Measurements from ENCODE around the gene LMBRD2. TPM values are rescaled to one million over a fixed set of nuclear protein-coding genes. Genes with fewer than 3 reads are reported as not detected.

Gene LMBRD2
- total RNA-seq, 4 donors from 2014 or later = 6.9 to 23.2 (median 8.8) TPM

- Histone ChIP-seq H3K27ac (no peak overlapping the region), H3K9me3 (no peaks in the 10 kb centered on the region), H3K27me3 (no peaks in the 10 kb centered on the region), H3K4me1 (peaks cover 0 to 18% (median 0%) of the 10 kb centered on the region in 3 donors), H3K36me3 (peaks cover 4 to 98% (median 11%) of the 10 kb centered on the region in 3 donors), H3K4me3 (no peak overlapping the region)
- TF ChIP-seq CTCF (IDR thresholded peaks at IDR 0.05) (no peak), POLR2A (IDR thresholded peaks at IDR 0.05) (no peak)
- intact Hi-C loops (cut with DNase I) = no loop called here
- no peak for DNase-seq
- WGBS, 2 donors = 88 to 90% methylated on average over 8 to 9 of the region's 9 CpGs
Measured at GRCh38 chr5:36162810-36163486, 11.3 kb upstream of the LMBRD2 start.

GRCh38 chr5:36161361-36161760, 9.7 kb upstream of the LMBRD2 start:
- Histone ChIP-seq H3K36me3 (peaks cover 4 to 85% (median 5%) of the 10 kb centered on the region in 3 donors), H3K4me1 (peaks cover 0 to 29% (median 0%) of the 10 kb centered on the region in 3 donors), H3K4me3 (no peak overlapping the region), H3K27ac (peak overlapping the region in 1 of 4 donors; percentile 37), H3K27me3 (no peaks in the 10 kb centered on the region), H3K9me3 (no peaks in the 10 kb centered on the region)
- no peak for TF ChIP-seq CTCF (IDR thresholded peaks at IDR 0.05)
- no peak for TF ChIP-seq POLR2A (IDR thresholded peaks at IDR 0.05)
- intact Hi-C loops (cut with DNase I) = no loop called here
- 58 to 64% methylated on average over 3 to 4 of the region's 4 CpGs for WGBS, 2 donors
- DNase-seq = no peak

- H3K9me3 ChIP-seq = no peaks in the 10 kb centered on the region
- peaks cover 4 to 82% (median 5%) of the 10 kb centered on the region in 3 donors for H3K36me3 ChIP-seq
- no peak for DNase-seq
- TF ChIP-seq POLR2A (IDR thresholded peaks at IDR 0.05) = no peak
- TF ChIP-seq CTCF (IDR thresholded peaks at IDR 0.05) = no peak
- intact Hi-C loops (cut with DNase I) = no loop called here
- no peak overlapping the region for H3K27ac ChIP-seq
- WGBS, 2 donors = 79 to 90% methylated on average over 3 of the region's 3 CpGs
- H3K4me3 ChIP-seq = no peak overlapping the region
- peaks cover 0 to 37% (median 6%) of the 10 kb centered on the region in 3 donors for H3K4me1 ChIP-seq
- no peaks in the 10 kb centered on the region for H3K27me3 ChIP-seq
Measured at GRCh38 chr5:36160617-36161016, 8.9 kb upstream of the LMBRD2 start.

GRCh38 chr5:36158144-36158543, 6.5 kb upstream of the LMBRD2 start:
- peaks cover 0 to 72% (median 4%) of the 10 kb centered on the region in 3 donors for H3K36me3 ChIP-seq
- DNase-seq = no peak
- H3K27ac ChIP-seq = no peak overlapping the region
- no peaks in the 10 kb centered on the region for H3K27me3 ChIP-seq
- H3K9me3 ChIP-seq = no peaks in the 10 kb centered on the region
- TF ChIP-seq POLR2A (IDR thresholded peaks at IDR 0.05) = no peak
- TF ChIP-seq CTCF (IDR thresholded peaks at IDR 0.05) = no peak
- WGBS, 2 donors = 74 to 76% methylated on average over 2 of the region's 2 CpGs
- no peak overlapping the region for H3K4me3 ChIP-seq
- peaks cover 0 to 55% (median 15%) of the 10 kb centered on the region in 3 donors for H3K4me1 ChIP-seq
- intact Hi-C loops (cut with DNase I) = no loop called here

- peaks cover 0 to 57% (median 0%) of the 10 kb centered on the region in 3 donors for H3K36me3 ChIP-seq
- WGBS, 2 donors = 42 to 63% methylated on average over 1 of the region's 1 CpG
- H3K27me3 ChIP-seq = no peaks in the 10 kb centered on the region
- no peaks in the 10 kb centered on the region for H3K9me3 ChIP-seq
- H3K27ac ChIP-seq = peak overlapping the region; percentile 32 to 75 (median 53)
- peaks cover 0 to 58% (median 19%) of the 10 kb centered on the region in 3 donors for H3K4me1 ChIP-seq
- intact Hi-C loops (cut with DNase I) = no loop called here
- no peak overlapping the region for H3K4me3 ChIP-seq
- TF ChIP-seq POLR2A (IDR thresholded peaks at IDR 0.05) (no peak), CTCF (IDR thresholded peaks at IDR 0.05) (no peak)
- DNase-seq = no peak
Measured at GRCh38 chr5:36156619-36157018, 4.9 kb upstream of the LMBRD2 start.

Measured in esophagus squamous epithelium (tissue), 5 donors.